Endothelial cell of umbilical vein (primary cell): ENCODE data around the gene MAF. TPM values are rescaled to one million over a fixed set of nuclear protein-coding genes. Genes with fewer than 3 reads are reported as not detected.

ENCODE experiments used
- BruUV-seq: library from RNA; stranded (reverse); fragments of 400-500 nt; replicated peaks from 2 replicates; lab custom pipeline; 2021; lab: Mats Ljungman, UMichigan
- CTCF ChIA-PET: fragments of 300-600, 350-600 bp; sonication (Branson Sonifier 250); formaldehyde crosslinking; loops from one replicate; lab custom pipeline; 2021; ENCODE audit warnings: antibody characterized with exemption, inconsistent platforms; lab: Charles Lee
- POLR2A ChIA-PET: fragments of 300-600, 350-600 bp; sonication (Branson Sonifier 250); formaldehyde crosslinking; loops from one replicate; lab custom pipeline; 2021; ENCODE audit warnings: antibody characterized with exemption, inconsistent platforms; lab: Charles Lee
- DNase-seq: peaks from one replicate; pipeline ENCODE4 v3.0.0-alpha.2; 2011; ENCODE audit warnings: low read depth, low spot score
- FAIRE-seq: peaks from 2 replicates; lab custom pipeline; 2011; peaks lifted over from hg19 to GRCh38; lab: Jason Lieb, UNC
- H2AFZ ChIP-seq: 2 replicates; pipeline ENCODE4 v1.6.0; 2012; ENCODE audit warnings: low read depth, low read length, control low read depth, inconsistent platforms
- H3K27ac ChIP-seq: 2 replicates; pipeline ENCODE4 v1.5.1; 2011; ENCODE audit warnings: low read depth, mild to moderate bottlenecking, control low read depth, low read length, moderate library complexity; ENCODE audit not compliant: insufficient read depth
- H3K27me3 ChIP-seq, 2 experiments: 2 replicates each; pipeline versions ENCODE4 v1.6.0 to v1.6.1; 2011; ENCODE audit warnings: low read length in 2 of 2, mixed read lengths in 1 of 2; ENCODE audit not compliant: control insufficient read depth in 2 of 2, insufficient read depth in 2 of 2
- H3K36me3 ChIP-seq, 2 experiments: 2 replicates in 1 of 2; 3 replicates in 1 of 2; pipeline ENCODE4 v1.5.1; 2011; ENCODE audit warnings: low read length in 2 of 2, mild to moderate bottlenecking in 1 of 2, moderate library complexity in 1 of 2; ENCODE audit not compliant: control insufficient read depth in 2 of 2, insufficient read depth in 2 of 2; ENCODE audit errors: extremely low read depth in 1 of 2
- H3K4me1 ChIP-seq: 3 replicates; pipeline ENCODE4 v1.5.1; 2011; ENCODE audit warnings: mild to moderate bottlenecking, low read length; ENCODE audit not compliant: control insufficient read depth, insufficient read depth; ENCODE audit errors: extremely low read depth
- H3K4me2 ChIP-seq: 2 replicates; pipeline ENCODE4 v1.6.1; 2011; ENCODE audit warnings: low read length, control low read depth, mixed read lengths; ENCODE audit not compliant: insufficient read depth
- H3K4me3 ChIP-seq, 3 experiments: fragments of 200-600 bp in 1 of 3; sonication (generic), shearing (Covaris generic) in 1 of 3; replicated peaks in 1 of 3; 2 replicates each; pipeline ENCODE4 v1.5.1; 2011 to 2016; ENCODE audit warnings: control low read depth in 3 of 3, low read length in 3 of 3, mild to moderate bottlenecking in 2 of 3, inconsistent platforms in 1 of 3, low read depth in 1 of 3, moderate library complexity in 1 of 3; ENCODE audit not compliant: insufficient read depth in 1 of 3
- H3K79me2 ChIP-seq: 2 replicates; pipeline ENCODE4 v1.6.0; 2012; ENCODE audit warnings: low read length, inconsistent platforms; ENCODE audit not compliant: control insufficient read depth, insufficient read depth
- H3K9ac ChIP-seq: replicated peaks from 2 replicates; pipeline ENCODE3; 2011; ENCODE audit warnings: low read length, control low read depth; ENCODE audit not compliant: insufficient read depth; ENCODE audit errors: extremely low read depth
- H3K9me1 ChIP-seq: replicated peaks from 3 replicates; pipeline ENCODE4 v1.6.0; 2011; ENCODE audit warnings: mild to moderate bottlenecking, low read length; ENCODE audit not compliant: control insufficient read depth, insufficient read depth; ENCODE audit errors: extremely low read depth
- H3K9me3 ChIP-seq: replicated peaks from 2 replicates; pipeline ENCODE4 v1.5.1; 2012; ENCODE audit warnings: low read length, inconsistent platforms; ENCODE audit not compliant: control insufficient read depth, insufficient read depth
- H4K20me1 ChIP-seq: replicated peaks from 2 replicates; pipeline ENCODE3; 2011; ENCODE audit warnings: mild to moderate bottlenecking, low read length; ENCODE audit not compliant: control insufficient read depth, insufficient read depth; ENCODE audit errors: extremely low read depth
- CTCF ChIP-seq, 2 donors: IDR thresholded peaks; 1 replicate in 1 of 2; 2 replicates in 1 of 2; pipeline ENCODE4 v1.5.1; 2011; ENCODE audit warnings: low read length in 2 of 2, mild to moderate bottlenecking in 2 of 2, moderate library complexity in 2 of 2, control low read depth in 1 of 2, inconsistent platforms in 1 of 2, low read depth in 1 of 2; ENCODE audit not compliant: insufficient read depth in 1 of 2; ENCODE audit errors: extremely low read depth in 1 of 2
- EZH2 ChIP-seq: IDR thresholded peaks from 2 replicates; pipeline ENCODE4 v1.6.1; 2012; ENCODE audit warnings: borderline replicate concordance, low read depth, mild to moderate bottlenecking, moderate library complexity, low read length, inconsistent platforms; ENCODE audit not compliant: severe bottlenecking
- FOS ChIP-seq: IDR thresholded peaks from 2 replicates; pipeline ENCODE4 v1.6.1; 2011; ENCODE audit warnings: mild to moderate bottlenecking, low read length, moderate library complexity, borderline replicate concordance; ENCODE audit not compliant: insufficient read depth
- GATA2 ChIP-seq: IDR thresholded peaks from 2 replicates; pipeline ENCODE4 v1.7.0; 2011; ENCODE audit warnings: low read depth, mild to moderate bottlenecking, moderate library complexity, mixed read lengths, low read length; ENCODE audit not compliant: insufficient read length, insufficient read depth
- JUN ChIP-seq: IDR thresholded peaks from 2 replicates; pipeline ENCODE4 v1.6.1; 2011; ENCODE audit warnings: borderline replicate concordance, low read depth; ENCODE audit not compliant: insufficient read length, insufficient read depth
- MAX ChIP-seq: IDR thresholded peaks from 2 replicates; pipeline ENCODE4 v1.6.1; 2011; ENCODE audit not compliant: insufficient read depth, insufficient read length
- MYC ChIP-seq: IDR thresholded peaks from one replicate; pipeline ENCODE4 v1.6.1; 2011; ENCODE audit warnings: mild to moderate bottlenecking, low read depth, low read length
- POLR2A ChIP-seq: IDR thresholded peaks from 2 replicates; pipeline ENCODE4 v1.6.1; 2012; ENCODE audit warnings: low read depth, mild to moderate bottlenecking, control low read depth, low read length
- POLR2AphosphoS5 ChIP-seq: IDR thresholded peaks from 2 replicates; pipeline ENCODE4 v1.6.1; 2012; ENCODE audit warnings: low read depth, mild to moderate bottlenecking, control low read depth, low read length, moderate library complexity; ENCODE audit not compliant: insufficient read depth
- dilution Hi-C: fragments of 300-500 bp; cut with MboI; formaldehyde crosslinking; loops from one replicate; pipeline ENCODE4 v1.15.0; 2019; ENCODE audit warnings: low sequenced_read_pairs; ENCODE audit not compliant: extremely low pct_ligation_motif_present
- intact Hi-C: fragments of 100-400 bp; cut with micrococcal nuclease; formaldehyde crosslinking; loops from one replicate; pipeline ENCODE4 v1.10.0; 2022
- polyA plus RNA-seq, 4 experiments: library from polyadenylated mRNA; depleted of rRNA in 3 of 4; stranded (reverse) in 3 of 4; unstranded in 1 of 4; fragments of >200 nt; gene quantifications; 2 replicates each; pipeline versions ENCODE4 v1.2.1 to v1.2.3, GENCODE V29; 2011 to 2012; ENCODE audit warnings: missing spikeins in 1 of 4
- total RNA-seq: library from RNA; stranded (reverse); gene quantifications from 2 replicates; pipeline ENCODE4 v1.2.3, GENCODE V29; 2021

MAF gene
- total and polyA plus RNA-seq, 2 donors (not counting 3 experiments of a cell fraction or from before 2014, with no cell fraction given): 0.04 to 0.33 TPM

GRCh38 chr16:79597277-79598062 lies 3.1 kb downstream of the MAF start:
- Histone ChIP-seq H3K4me3 (no peak overlapping the region), H3K79me2 (no peaks in the 10 kb centered on the region), H3K27me3 (peaks cover 22 to 33% of the 10 kb centered on the region in 2 experiments), H3K4me1 (no peaks in the 10 kb centered on the region), H3K9ac (no peak overlapping the region), H3K27ac (no peak overlapping the region), H3K9me1 (no peaks in the 10 kb centered on the region), H3K4me2 (no peak overlapping the region), H3K9me3 (no peaks in the 10 kb centered on the region), H4K20me1 (no peaks in the 10 kb centered on the region), H3K36me3 (no peaks in the 10 kb centered on the region), H2AFZ (no peak overlapping the region)
- intact Hi-C loops: no loop called here
- POLR2A ChIA-PET: no interaction called here
- CTCF ChIA-PET: interaction anchor here (0.9 kb wide), 1 partner anchor 869 kb away, joined by 3 read pairs; no protein-coding TSS in a partner anchor
- TF ChIP-seq GATA2 (no peak), POLR2A (no peak), MYC (no peak), MAX (no peak), FOS (no peak), JUN (no peak), EZH2 (no peak), CTCF (IDR thresholded peaks at IDR 0.05; ENCODE audit: extremely low read depth in 1 of 2, insufficient read depth in 1 of 2, low read depth in 1 of 2, low read length in 2 of 2) (no peak), POLR2AphosphoS5 (no peak)
- dilution Hi-C loops: no loop called here
- no peak for DNase-seq
- no TSS peak for BruUV-seq
- no peak for FAIRE-seq
